ENCODE measurements around the gene IGF2. TPM values are rescaled to one million over a fixed set of nuclear protein-coding genes. Genes with fewer than 3 reads are reported as not detected.
A peak's percentile ranks its signal among the peaks of the same experiment; 100 is the strongest.

IGF2 gene
- total RNA-seq, 1 donor from 2014 or later: 8.8 TPM

- Histone ChIP-seq H3K36me3 (no peaks in the 10 kb centered on the region), H3K4me3 (no peak overlapping the region), H3K27ac (no peak overlapping the region), H3K9me3 (no peaks in the 10 kb centered on the region), H3K27me3 (peaks cover 30% of the 10 kb centered on the region), H3K4me1 (no peaks in the 10 kb centered on the region)
- DNase-seq (no peak), ATAC-seq (no peak)
- TF ChIP-seq CTCF (IDR thresholded peaks at IDR 0.05): no peak
- intact Hi-C loops (cut with DNase I): no loop called here
These were observed 19.8 kb upstream of the IGF2 start for GRCh38 chr11:2158966-2159365.

- Histone ChIP-seq H3K4me1 (no peaks in the 10 kb centered on the region), H3K9me3 (no peaks in the 10 kb centered on the region), H3K36me3 (no peaks in the 10 kb centered on the region), H3K4me3 (no peak overlapping the region), H3K27me3 (peaks cover 30% of the 10 kb centered on the region), H3K27ac (no peak overlapping the region)
- no peak for ATAC-seq
- intact Hi-C loops (cut with DNase I): no loop called here
- TF ChIP-seq CTCF (IDR thresholded peaks at IDR 0.05): no peak
- DNase-seq: no peak
These were observed 19.1 kb upstream of the IGF2 start for GRCh38 chr11:2158296-2158737.

GRCh38 chr11:2157294-2158040, 18.3 kb upstream of the IGF2 start:
- Histone ChIP-seq H3K27ac (no peak overlapping the region), H3K4me3 (no peak overlapping the region), H3K4me1 (no peaks in the 10 kb centered on the region), H3K36me3 (no peaks in the 10 kb centered on the region), H3K27me3 (peaks cover 29% of the 10 kb centered on the region), H3K9me3 (no peaks in the 10 kb centered on the region)
- no peak for TF ChIP-seq CTCF (IDR thresholded peaks at IDR 0.05)
- intact Hi-C loops (cut with DNase I): no loop called here
- DNase-seq (no peak), ATAC-seq (no peak)

GRCh38 chr11:2156416-2157182, 17.4 kb upstream of the IGF2 start:
- peak; percentile 73 for TF ChIP-seq CTCF (IDR thresholded peaks at IDR 0.05)
- H3K27ac ChIP-seq: no peak overlapping the region
- no peaks in the 10 kb centered on the region for H3K9me3 ChIP-seq
- peaks cover 3% of the 10 kb centered on the region for H3K4me1 ChIP-seq
- no peaks in the 10 kb centered on the region for H3K36me3 ChIP-seq
- peak; percentile 65 for ATAC-seq
- H3K27me3 ChIP-seq: peaks cover 25% of the 10 kb centered on the region
- DNase-seq: peak; percentile 82
- intact Hi-C loops (cut with DNase I): no loop called here
- no peak overlapping the region for H3K4me3 ChIP-seq

- no peak overlapping the region for H3K4me3 ChIP-seq
- no peak for ATAC-seq
- H3K36me3 ChIP-seq: no peaks in the 10 kb centered on the region
- H3K27me3 ChIP-seq: peaks cover 26% of the 10 kb centered on the region
- DNase-seq: no peak
- intact Hi-C loops (cut with DNase I): no loop called here
- peaks cover 5% of the 10 kb centered on the region for H3K4me1 ChIP-seq
- no peaks in the 10 kb centered on the region for H3K9me3 ChIP-seq
- H3K27ac ChIP-seq: no peak overlapping the region
- no peak for TF ChIP-seq CTCF (IDR thresholded peaks at IDR 0.05)
These were observed 16.3 kb upstream of the IGF2 start for GRCh38 chr11:2155511-2155910.
